ENCODE data around the gene ENC1.
"Not testable (repeated sequence)": the region's sequence is repeated elsewhere in the genome, so short reads cannot be mapped to it uniquely, and the experiment has no call there.

DNA sequence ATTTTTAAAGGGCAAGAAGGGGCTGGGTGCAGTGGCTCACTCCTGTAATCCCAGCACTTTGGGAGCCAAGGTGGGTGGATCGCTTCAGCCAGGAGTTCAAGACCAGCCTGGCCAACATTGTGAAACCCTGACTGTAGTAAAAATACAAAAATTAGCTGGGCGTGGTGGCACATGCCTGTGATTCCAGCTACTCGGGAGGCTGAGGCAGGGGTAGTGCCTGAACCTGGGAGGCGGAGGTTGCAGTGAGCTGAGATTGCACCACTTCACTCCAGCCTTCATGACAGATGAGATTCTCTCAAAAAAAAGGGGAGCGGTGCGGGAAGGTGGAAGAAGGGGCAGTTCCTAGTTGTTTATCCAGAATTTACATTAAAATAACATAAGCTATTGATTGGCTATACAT, 35.9 kb upstream of the ENC1 start:
- TF ChIP-seq, protein P1, sequence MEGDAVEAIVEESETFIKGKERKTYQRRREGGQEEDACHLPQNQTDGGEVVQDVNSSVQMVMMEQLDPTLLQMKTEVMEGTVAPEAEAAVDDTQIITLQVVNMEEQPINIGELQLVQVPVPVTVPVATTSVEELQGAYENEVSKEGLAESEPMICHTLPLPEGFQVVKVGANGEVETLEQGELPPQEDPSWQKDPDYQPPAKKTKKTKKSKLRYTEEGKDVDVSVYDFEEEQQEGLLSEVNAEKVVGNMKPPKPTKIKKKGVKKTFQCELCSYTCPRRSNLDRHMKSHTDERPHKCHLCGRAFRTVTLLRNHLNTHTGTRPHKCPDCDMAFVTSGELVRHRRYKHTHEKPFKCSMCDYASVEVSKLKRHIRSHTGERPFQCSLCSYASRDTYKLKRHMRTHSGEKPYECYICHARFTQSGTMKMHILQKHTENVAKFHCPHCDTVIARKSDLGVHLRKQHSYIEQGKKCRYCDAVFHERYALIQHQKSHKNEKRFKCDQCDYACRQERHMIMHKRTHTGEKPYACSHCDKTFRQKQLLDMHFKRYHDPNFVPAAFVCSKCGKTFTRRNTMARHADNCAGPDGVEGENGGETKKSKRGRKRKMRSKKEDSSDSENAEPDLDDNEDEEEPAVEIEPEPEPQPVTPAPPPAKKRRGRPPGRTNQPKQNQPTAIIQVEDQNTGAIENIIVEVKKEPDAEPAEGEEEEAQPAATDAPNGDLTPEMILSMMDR (conservative IDR thresholded peaks at IDR 0.05), result not testable (repeated sequence)
- not testable (repeated sequence) for TF ChIP-seq EZH2 (IDR thresholded peaks at IDR 0.05; ENCODE audit: low read depth)

Measured in PC-9 (cell line).